Right cardiac atrium (tissue), 5 donors: ENCODE data around the gene BCL2L11. TPM values are rescaled to one million over a fixed set of nuclear protein-coding genes. Genes with fewer than 3 reads are reported as not detected.

Experiments
- ATAC-seq, 2 donors: fragments of 200-7000 bp; cut with Tn5 transposase; one replicate each; pipeline versions ENCODE4 v1.8.0 to v1.9.1; 2020; ENCODE audit warnings: moderate library complexity in 2 of 2, mild to moderate bottlenecking in 1 of 2
- DNase-seq, 3 donors: peaks; one replicate each; pipeline ENCODE4 v3.0.0-alpha.2; 2020
- H3K27ac ChIP-seq: one replicate; pipeline ENCODE4 v1.5.1; 2013; ENCODE audit warnings: mild to moderate bottlenecking, low read length, control low read depth, moderate library complexity
- H3K27me3 ChIP-seq: one replicate; pipeline ENCODE4 v1.6.1; 2013; ENCODE audit not compliant: control insufficient read depth, insufficient read depth
- H3K4me1 ChIP-seq: one replicate; pipeline ENCODE4 v1.6.1; 2013; ENCODE audit warnings: low read length; ENCODE audit not compliant: control insufficient read depth, insufficient read depth
- H3K4me3 ChIP-seq: one replicate; pipeline ENCODE4 v1.5.1; 2013; ENCODE audit warnings: low read length, control low read depth
- H3K9me3 ChIP-seq: one replicate; pipeline ENCODE4 v1.6.1; 2013; ENCODE audit warnings: low read length; ENCODE audit not compliant: control insufficient read depth
- WGBS: extraction: QIAGEN DNeasy Blood & Tissue Kit; methylation state at CpG from one replicate; pipeline ENCODE4 v1.1.7; 2013; 5-methylcytosine and 5-hydroxymethylcytosine counted together
- intact Hi-C, 4 donors: fragments of 100-400 bp; cut with DNase I; formaldehyde crosslinking; loops; one replicate each; pipeline versions ENCODE4 v1.11.0 to v1.14.0; 2022 to 2023
- polyA plus RNA-seq: library from polyadenylated mRNA; stranded (reverse); fragments of 200-250 nt; gene quantifications from one replicate; pipeline ENCODE4 v1.2.3, GENCODE V29; 2013
- total RNA-seq, 4 donors: library from RNA; stranded (reverse); fragmentation: NEBNext Ultra II Directional; extraction: Animal tissue kit (Norgen Biotek cat#: 25700); gene quantifications; one replicate each; pipeline ENCODE4 v1.2.1, GENCODE V29; 2021
- donor health status: healthy with polysubstance abuse.
- donor health status: DM: no; HTN: yes; CAD: no.
- donor health status: DM: no; HTN: no; CAD: no.
- donor health status: DM: no; HTN: yes; CAD: no; lungs with severe emphysema.
- donor health status: DM: yes; HTN: yes; CAD: no.

Gene BCL2L11
- total and polyA plus RNA-seq, 5 donors: 6.2 to 21.7 (median 15.7) TPM

GRCh38 chr2:111169924-111170323 is 49.2 kb downstream of the BCL2L11 start:
- WGBS: 89% methylated on average over 3 of the region's 3 CpGs
- no peak for ATAC-seq
- Histone ChIP-seq H3K27me3 (no peaks in the 10 kb centered on the region), H3K9me3 (no peaks in the 10 kb centered on the region), H3K4me1 (no peaks in the 10 kb centered on the region), H3K4me3 (no peak overlapping the region), H3K27ac (no peak overlapping the region)
- intact Hi-C loops: no loop called here
- no peak for DNase-seq

- Histone ChIP-seq H3K4me3 (no peak overlapping the region), H3K4me1 (no peaks in the 10 kb centered on the region), H3K9me3 (no peaks in the 10 kb centered on the region), H3K27me3 (no peaks in the 10 kb centered on the region), H3K27ac (no peak overlapping the region)
- ATAC-seq (no peak), DNase-seq (no peak)
- intact Hi-C loops: no loop called here
- 57% methylated on average over 10 of the region's 10 CpGs for WGBS
These were observed 50.7 kb downstream of the BCL2L11 start for GRCh38 chr2:111171337-111171930.

GRCh38 chr2:111172666-111173065 is 52.0 kb downstream of the BCL2L11 start:
- 97% methylated on average over 5 of the region's 5 CpGs for WGBS
- H3K27ac ChIP-seq: no peak overlapping the region
- H3K4me3 ChIP-seq: no peak overlapping the region
- ATAC-seq (no peak), DNase-seq (no peak)
- H3K9me3 ChIP-seq: no peaks in the 10 kb centered on the region
- intact Hi-C loops: no loop called here
- H3K4me1 ChIP-seq: no peaks in the 10 kb centered on the region
- no peaks in the 10 kb centered on the region for H3K27me3 ChIP-seq

GRCh38 chr2:111173338-111173737 is 52.6 kb downstream of the BCL2L11 start:
- 93% methylated on average over 7 of the region's 7 CpGs for WGBS
- H3K9me3 ChIP-seq: no peaks in the 10 kb centered on the region
- no peaks in the 10 kb centered on the region for H3K4me1 ChIP-seq
- H3K4me3 ChIP-seq: no peak overlapping the region
- no peaks in the 10 kb centered on the region for H3K27me3 ChIP-seq
- ATAC-seq (no peak), DNase-seq (no peak)
- no peak overlapping the region for H3K27ac ChIP-seq
- intact Hi-C loops: no loop called here

- intact Hi-C loops: no loop called here
- no peaks in the 10 kb centered on the region for H3K4me1 ChIP-seq
- H3K4me3 ChIP-seq: no peak overlapping the region
- H3K27me3 ChIP-seq: no peaks in the 10 kb centered on the region
- H3K9me3 ChIP-seq: no peaks in the 10 kb centered on the region
- DNase-seq: no peak
- ATAC-seq: no peak
- 95% methylated on average over 6 of the region's 6 CpGs for WGBS
- H3K27ac ChIP-seq: no peak overlapping the region
These were observed 53.1 kb downstream of the BCL2L11 start for GRCh38 chr2:111173856-111174255.

- intact Hi-C loops: no loop called here
- no peaks in the 10 kb centered on the region for H3K27me3 ChIP-seq
- DNase-seq: no peak
- no peaks in the 10 kb centered on the region for H3K4me1 ChIP-seq
- ATAC-seq: no peak
- H3K9me3 ChIP-seq: no peaks in the 10 kb centered on the region
- no peak overlapping the region for H3K27ac ChIP-seq
- no peak overlapping the region for H3K4me3 ChIP-seq
- 61% methylated on average over 4 of the region's 4 CpGs for WGBS
These were observed 54.9 kb downstream of the BCL2L11 start for GRCh38 chr2:111175615-111176014.

- H3K27ac ChIP-seq: no peak overlapping the region
- WGBS: 90% methylated on average over 7 of the region's 7 CpGs
These were observed 55.7 kb downstream of the BCL2L11 start for GRCh38 chr2:111176388-111176787.

GRCh38 chr2:111176867-111177266 is 56.2 kb downstream of the BCL2L11 start:
- ATAC-seq (no peak), DNase-seq (no peak)
- Histone ChIP-seq H3K27ac (no peak overlapping the region), H3K27me3 (no peaks in the 10 kb centered on the region), H3K4me3 (no peak overlapping the region), H3K4me1 (no peaks in the 10 kb centered on the region), H3K9me3 (no peaks in the 10 kb centered on the region)
- intact Hi-C loops: no loop called here
- WGBS: 85% methylated on average over 4 of the region's 4 CpGs

More at GRCh38 chr2:111176388-111176787, 55.7 kb downstream of the BCL2L11 start:
- intact Hi-C loops: no loop called here
- H3K27me3 ChIP-seq: no peaks in the 10 kb centered on the region
- DNase-seq (no peak), ATAC-seq (no peak)
- no peaks in the 10 kb centered on the region for H3K4me1 ChIP-seq
- no peak overlapping the region for H3K4me3 ChIP-seq
- no peaks in the 10 kb centered on the region for H3K9me3 ChIP-seq

- Histone ChIP-seq H3K4me3 (no peak overlapping the region), H3K27ac (no peak overlapping the region), H3K4me1 (no peaks in the 10 kb centered on the region), H3K9me3 (no peaks in the 10 kb centered on the region), H3K27me3 (no peaks in the 10 kb centered on the region)
- intact Hi-C loops: no loop called here
- ATAC-seq (no peak), DNase-seq (no peak)
- WGBS: 99% methylated on average over 4 of the region's 4 CpGs
These were observed 57.6 kb downstream of the BCL2L11 start for GRCh38 chr2:111178296-111178695.

- H3K4me3 ChIP-seq: no peak overlapping the region
- no peak for ATAC-seq
- intact Hi-C loops: no loop called here
These were observed 58.2 kb downstream of the BCL2L11 start for GRCh38 chr2:111178730-111179405.

GRCh38 chr2:111182121-111182520 is 61.4 kb downstream of the BCL2L11 start:
- intact Hi-C loops: no loop called here
- H3K27ac ChIP-seq: no peak overlapping the region
- no peaks in the 10 kb centered on the region for H3K9me3 ChIP-seq
- H3K4me1 ChIP-seq: no peaks in the 10 kb centered on the region
- no peak for DNase-seq
- WGBS: 52% methylated on average over 2 of the region's 2 CpGs
- ATAC-seq: no peak
- H3K4me3 ChIP-seq: no peak overlapping the region
- no peaks in the 10 kb centered on the region for H3K27me3 ChIP-seq

More at GRCh38 chr2:111178730-111179405, 58.2 kb downstream of the BCL2L11 start:
- H3K27ac ChIP-seq: no peak overlapping the region
- no peaks in the 10 kb centered on the region for H3K9me3 ChIP-seq
- WGBS: 86% methylated on average over 5 of the region's 5 CpGs
- H3K27me3 ChIP-seq: no peaks in the 10 kb centered on the region
- H3K4me1 ChIP-seq: no peaks in the 10 kb centered on the region
- no peak for DNase-seq
